ENCODE results near the gene GNGT2.

GRCh38 chr17:49213399-49213798 is 3.0 kb upstream of the GNGT2 start:
- TF ChIP-seq EZH2 (IDR thresholded peaks at IDR 0.05; ENCODE audit: insufficient read depth, low read length) (no peak), CTCF (IDR thresholded peaks at IDR 0.05; ENCODE audit: insufficient read depth, low read depth, low read length) (no peak)

All from astrocyte (in vitro differentiated cells and primary cell).